Parathyroid adenoma (tissue), 2 donors: ENCODE data around the gene CNMD.

Experiments used
- H2AFZ ChIP-seq: fragments of 300-600 bp; sonication (generic); one replicate; pipeline ENCODE4 v1.7.0; 2017; ENCODE audit warnings: antibody characterized with exemption, mild to moderate bottlenecking
- H3K27ac ChIP-seq: fragments of 300-600 bp; sonication (generic); one replicate; pipeline ENCODE4 v1.7.0; 2017
- H3K27me3 ChIP-seq: fragments of 300-600 bp; sonication (generic); one replicate; pipeline ENCODE4 v1.7.0; 2017; ENCODE audit warnings: low read length; ENCODE audit not compliant: control insufficient read depth, insufficient read depth
- H3K36me3 ChIP-seq: fragments of 300-600 bp; sonication (generic); one replicate; pipeline ENCODE4 v1.7.0; 2017; ENCODE audit warnings: low read length; ENCODE audit not compliant: control insufficient read depth, insufficient read depth
- H3K4me1 ChIP-seq: fragments of 300-600 bp; sonication (generic); one replicate; pipeline ENCODE4 v1.7.0; 2017; ENCODE audit warnings: control low read depth
- H3K4me2 ChIP-seq: fragments of 300-600 bp; sonication (generic); one replicate; pipeline ENCODE4 v1.7.0; 2017; ENCODE audit warnings: low read length
- H3K4me3 ChIP-seq: fragments of 300-600 bp; sonication (generic); one replicate; pipeline ENCODE4 v1.7.0; 2017; ENCODE audit warnings: low read depth, low read length
- H3K79me2 ChIP-seq: fragments of 300-600 bp; sonication (generic); one replicate; pipeline ENCODE4 v1.7.0; 2017; ENCODE audit warnings: control low read depth
- H3K9ac ChIP-seq: fragments of 300-600 bp; sonication (generic); one replicate; pipeline ENCODE4 v1.7.0; 2017; ENCODE audit warnings: mild to moderate bottlenecking
- H3K9me3 ChIP-seq: fragments of 300-600 bp; sonication (generic); one replicate; pipeline ENCODE4 v1.7.0; 2017; ENCODE audit warnings: low read length; ENCODE audit not compliant: control insufficient read depth
- CTCF ChIP-seq: fragments of 300-600 bp; sonication (generic); IDR thresholded peaks from one replicate; pipeline ENCODE4 v1.7.0; 2017; ENCODE audit warnings: antibody characterized with exemption, mild to moderate bottlenecking
- donor health status: primary hyperparathyroidism.

Gene CNMD

GRCh38 chr13:52749419-52749818 lies 9.8 kb upstream of the CNMD start:
- H3K4me3 ChIP-seq: no peak overlapping the region
- H3K36me3 ChIP-seq: no peaks in the 10 kb centered on the region
- no peak overlapping the region for H3K4me2 ChIP-seq
- no peak overlapping the region for H2AFZ ChIP-seq
- H3K79me2 ChIP-seq: no peaks in the 10 kb centered on the region
- TF ChIP-seq CTCF: no peak
- no peaks in the 10 kb centered on the region for H3K4me1 ChIP-seq
- no peak overlapping the region for H3K27ac ChIP-seq
- no peaks in the 10 kb centered on the region for H3K9me3 ChIP-seq
- H3K9ac ChIP-seq: no peak overlapping the region
- no peaks in the 10 kb centered on the region for H3K27me3 ChIP-seq

GRCh38 chr13:52746141-52746540 lies 6.5 kb upstream of the CNMD start:
- H3K36me3 ChIP-seq: no peaks in the 10 kb centered on the region
- no peaks in the 10 kb centered on the region for H3K9me3 ChIP-seq
- H3K4me2 ChIP-seq: no peak overlapping the region
- H3K79me2 ChIP-seq: no peaks in the 10 kb centered on the region
- H3K4me3 ChIP-seq: no peak overlapping the region
- H3K27ac ChIP-seq: no peak overlapping the region
- TF ChIP-seq CTCF: no peak
- H3K9ac ChIP-seq: no peak overlapping the region
- no peaks in the 10 kb centered on the region for H3K27me3 ChIP-seq
- H2AFZ ChIP-seq: no peak overlapping the region
- H3K4me1 ChIP-seq: no peaks in the 10 kb centered on the region

GRCh38 chr13:52744842-52745375 lies 5.3 kb upstream of the CNMD start:
- Histone ChIP-seq H3K4me2 (no peak overlapping the region), H3K79me2 (no peaks in the 10 kb centered on the region), H3K4me1 (no peaks in the 10 kb centered on the region), H3K4me3 (no peak overlapping the region), H3K36me3 (no peaks in the 10 kb centered on the region), H2AFZ (no peak overlapping the region), H3K27me3 (no peaks in the 10 kb centered on the region), H3K27ac (no peak overlapping the region), H3K9ac (no peak overlapping the region), H3K9me3 (no peaks in the 10 kb centered on the region)
- TF ChIP-seq CTCF: no peak

- Histone ChIP-seq H2AFZ (no peak overlapping the region), H3K4me1 (no peaks in the 10 kb centered on the region), H3K9me3 (no peaks in the 10 kb centered on the region), H3K4me2 (no peak overlapping the region), H3K4me3 (no peak overlapping the region), H3K27ac (no peak overlapping the region), H3K36me3 (no peaks in the 10 kb centered on the region), H3K9ac (no peak overlapping the region), H3K79me2 (no peaks in the 10 kb centered on the region), H3K27me3 (peaks cover 5% of the 10 kb centered on the region)
- TF ChIP-seq CTCF: no peak
These were observed 4.4 kb upstream of the CNMD start for GRCh38 chr13:52743988-52744387.

GRCh38 chr13:52743569-52743968 lies 3.9 kb upstream of the CNMD start:
- Histone ChIP-seq H3K27me3 (peaks cover 5% of the 10 kb centered on the region), H3K36me3 (no peaks in the 10 kb centered on the region)
- TF ChIP-seq CTCF: no peak

More at GRCh38 chr13:52743569-52743968, 3.9 kb upstream of the CNMD start:
- Histone ChIP-seq H3K4me2 (no peak overlapping the region), H2AFZ (no peak overlapping the region), H3K27ac (no peak overlapping the region), H3K79me2 (no peaks in the 10 kb centered on the region), H3K9me3 (no peaks in the 10 kb centered on the region), H3K9ac (no peak overlapping the region), H3K4me3 (no peak overlapping the region), H3K4me1 (no peaks in the 10 kb centered on the region)
